Muscle of back (tissue), 11 donors: ENCODE results near the gene HOMER2. TPM values are rescaled to one million over a fixed set of nuclear protein-coding genes. Genes with fewer than 3 reads are reported as not detected.

ENCODE experiments used
- DNase-seq, 3 donors: peaks; one replicate each; pipeline versions ENCODE4 v3.0.0 to v3.0.0-alpha.2; 2013
- polyA plus RNA-seq, 10 donors: library from polyadenylated mRNA; unstranded; fragments of 120-200 nt; gene quantifications; one replicate each; pipeline ENCODE4 v1.2.1, GENCODE V29; 2013; ENCODE audit not compliant: insufficient read length in 10 of 10

The HOMER2 gene
- polyA plus RNA-seq, 10 donors = 19.3 to 36.3 (median 26.6) TPM

GRCh38 chr15:82803793-82804574, 148.5 kb downstream of the HOMER2 start:
- no peak for DNase-seq

- no peak for DNase-seq
Measured at GRCh38 chr15:82802497-82802896, 150.0 kb downstream of the HOMER2 start.

GRCh38 chr15:82799183-82799841, 153.2 kb downstream of the HOMER2 start:
- no peak for DNase-seq

Other genes starting within 250 kb of the HOMER2 start
- gene AP3B2, start 242.8 kb downstream of the HOMER2 start, polyA plus RNA-seq = 1 to 10 TPM in 1 of 10 donors, under 1 TPM in 9; 0.11 to 1.6 (median 0.41) TPM
- gene FSD2, start 146.7 kb downstream of the HOMER2 start, polyA plus RNA-seq = 10 to 100 TPM; 17.4 to 63.2 (median 39.7) TPM
- 10 to 100 TPM in 7 of 10 donors, 1 to 10 TPM in 3; 8.1 to 14.1 (median 10.7) TPM for gene WHAMM, start 143.1 kb downstream of the HOMER2 start, polyA plus RNA-seq
- gene RAMAC, start 33.5 kb upstream of the HOMER2 start, polyA plus RNA-seq = 10 to 100 TPM; 27.7 to 34.5 (median 29.8) TPM
- 10 to 100 TPM; 12.1 to 19.0 (median 16.0) TPM for gene C15orf40, start 58.9 kb upstream of the HOMER2 start, polyA plus RNA-seq
- gene BTBD1, start 114.5 kb upstream of the HOMER2 start, polyA plus RNA-seq = 100 to 1,000 TPM in 8 of 10 donors, 10 to 100 TPM in 2; 85.5 to 146 (median 121) TPM
- 10 to 100 TPM; 34.4 to 75.2 (median 47.7) TPM for gene TM6SF1, start 154.9 kb upstream of the HOMER2 start, polyA plus RNA-seq